Activated CD4-positive, alpha-beta T cell treated with anti-CD3 and anti-CD28 coated beads, Interleukin-2, amount 10 ng/mL, durations not matched to agents 24 days and 14 days (primary cell): ENCODE results near the gene DNASE1L3. TPM values are rescaled to one million over a fixed set of nuclear protein-coding genes. Genes with fewer than 3 reads are reported as not detected.

Experiments
- DNase-seq: peaks from one replicate; pipeline ENCODE4 v3.0.0; 2022
- H3K27ac Mint-ChIP-seq: one replicate; pipeline ENCODE4 v1.8.0; 2022; ENCODE audit warnings: mild to moderate bottlenecking, mixed read lengths
- H3K27me3 Mint-ChIP-seq: one replicate; pipeline ENCODE4 v1.8.0; 2022; ENCODE audit warnings: mixed read lengths
- H3K36me3 Mint-ChIP-seq: one replicate; pipeline ENCODE4 v1.8.0; 2022; ENCODE audit warnings: low read depth, mild to moderate bottlenecking, mixed read lengths
- H3K4me1 Mint-ChIP-seq: one replicate; pipeline ENCODE4 v1.8.0; 2021; ENCODE audit warnings: mixed read lengths
- H3K4me3 Mint-ChIP-seq: one replicate; pipeline ENCODE4 v1.8.0; 2022; ENCODE audit warnings: mild to moderate bottlenecking, moderate library complexity, mixed read lengths
- H3K9me3 Mint-ChIP-seq: one replicate; pipeline ENCODE4 v1.8.0; 2021; ENCODE audit warnings: mixed read lengths
- intact Hi-C: fragments of 100-400 bp; cut with micrococcal nuclease; formaldehyde crosslinking; loops from one replicate; pipeline ENCODE4 v1.15.1; 2023
- total RNA-seq: library from RNA; stranded (reverse); gene quantifications from 2 replicates; pipeline ENCODE4 v1.2.3, GENCODE V29; 2022

The DNASE1L3 gene
- total RNA-seq, 1 donor from 2014 or later = not detected

DNA sequence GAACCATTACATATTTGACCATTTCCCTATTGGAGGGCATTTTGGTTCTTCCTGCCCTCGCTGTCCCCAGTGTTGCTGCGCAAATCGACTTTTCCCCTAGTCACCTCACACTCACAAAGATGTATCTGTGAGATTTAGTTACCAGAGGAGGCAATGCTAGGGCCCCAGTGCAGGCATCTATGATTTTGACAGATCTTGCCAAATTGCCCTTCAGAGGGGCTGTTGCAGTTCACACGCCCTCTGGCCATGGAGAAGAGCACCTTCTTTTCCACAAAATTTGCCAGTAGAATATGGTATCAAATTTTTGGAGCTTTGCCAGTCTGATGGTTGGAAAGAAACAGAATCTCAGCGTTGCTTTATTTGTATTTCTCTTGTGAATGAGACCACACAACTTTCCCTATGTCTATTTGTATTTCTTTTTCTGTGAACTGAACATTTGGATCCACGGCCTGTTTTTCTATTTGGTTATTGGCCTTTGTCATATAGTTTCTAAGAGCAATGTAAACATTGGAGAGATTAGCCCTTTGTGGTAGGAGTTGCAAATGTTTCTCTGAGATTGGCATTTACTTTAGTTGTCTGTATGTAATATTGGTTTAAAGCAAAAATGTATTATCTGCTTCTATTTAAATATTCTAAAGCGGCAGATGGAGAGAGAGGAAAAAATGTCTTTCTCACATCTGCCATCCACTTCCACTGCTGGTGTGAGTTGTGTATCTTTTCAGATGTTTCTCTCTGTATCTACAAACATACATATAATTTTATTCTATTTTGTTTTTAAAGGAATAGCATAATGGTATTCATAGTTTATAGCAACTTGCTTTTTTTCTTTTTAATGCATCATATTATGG, 66.1 kb downstream of the DNASE1L3 start:
- Mint-ChIP-seq H3K27ac (no peak overlapping the region), H3K27me3 (no peaks in the 10 kb centered on the region), H3K9me3 (no peaks in the 10 kb centered on the region), H3K4me3 (no peak overlapping the region), H3K36me3 (peaks cover 20% of the 10 kb centered on the region), H3K4me1 (no peaks in the 10 kb centered on the region)
- intact Hi-C loops = no loop called here
- DNase-seq = no peak

- H3K27ac Mint-ChIP-seq = no peak overlapping the region
- intact Hi-C loops = no loop called here
- H3K9me3 Mint-ChIP-seq = no peaks in the 10 kb centered on the region
- DNase-seq = no peak
- no peak overlapping the region for H3K4me3 Mint-ChIP-seq
- no peaks in the 10 kb centered on the region for H3K27me3 Mint-ChIP-seq
- H3K36me3 Mint-ChIP-seq = peaks cover 14% of the 10 kb centered on the region
- no peaks in the 10 kb centered on the region for H3K4me1 Mint-ChIP-seq
These were observed 67.2 kb downstream of the DNASE1L3 start for GRCh38 chr3:58143417-58144055.

Other genes starting within 250 kb of the DNASE1L3 start
- 22.8 and 23.9 TPM in 2 replicates for gene FLNB, start 202.6 kb downstream of the DNASE1L3 start, total RNA-seq
- gene ABHD6, start 26.8 kb upstream of the DNASE1L3 start, total RNA-seq = 9.8 and 10.8 TPM in 2 replicates
- 22.7 and 25.2 TPM in 2 replicates for gene RPP14, start 95.3 kb upstream of the DNASE1L3 start, total RNA-seq
- 9.7 and 11.5 TPM in 2 replicates for gene HTD2, start 95.5 kb upstream of the DNASE1L3 start, total RNA-seq
- 41.1 and 45.7 TPM in 2 replicates for gene PXK, start 121.9 kb upstream of the DNASE1L3 start, total RNA-seq
- 68.0 and 69.3 TPM in 2 replicates for gene PDHB, start 222.9 kb upstream of the DNASE1L3 start, total RNA-seq